GM06990 (cell line): Measurements from ENCODE around the gene ERFL.

ENCODE experiments used
- DNase-seq: peaks from one replicate; pipeline ENCODE4 v3.0.0-alpha.2; 2011; ENCODE audit not compliant: insufficient read length; ENCODE audit errors: extremely low read depth
- H3K27me3 ChIP-seq: replicated peaks from 2 replicates; pipeline ENCODE4 v1.6.0; 2011; ENCODE audit warnings: low read length; ENCODE audit not compliant: control insufficient read depth, insufficient read depth
- H3K36me3 ChIP-seq: 2 replicates; pipeline ENCODE4 v1.5.1; 2011; ENCODE audit warnings: low read length; ENCODE audit not compliant: control insufficient read depth, insufficient read depth
- H3K4me3 ChIP-seq: replicated peaks from 2 replicates; pipeline ENCODE4 v1.5.1; 2011; ENCODE audit warnings: low read depth, mild to moderate bottlenecking, control low read depth, low read length
- TF ChIP-seq, protein P1 (sequence below): IDR thresholded peaks from 2 replicates; pipeline ENCODE4 v1.5.1; 2011; ENCODE audit warnings: low read length, control low read depth, mild to moderate bottlenecking, inconsistent platforms; ENCODE audit not compliant: insufficient read depth, poor library complexity, severe bottlenecking

The ERFL gene

DNA sequence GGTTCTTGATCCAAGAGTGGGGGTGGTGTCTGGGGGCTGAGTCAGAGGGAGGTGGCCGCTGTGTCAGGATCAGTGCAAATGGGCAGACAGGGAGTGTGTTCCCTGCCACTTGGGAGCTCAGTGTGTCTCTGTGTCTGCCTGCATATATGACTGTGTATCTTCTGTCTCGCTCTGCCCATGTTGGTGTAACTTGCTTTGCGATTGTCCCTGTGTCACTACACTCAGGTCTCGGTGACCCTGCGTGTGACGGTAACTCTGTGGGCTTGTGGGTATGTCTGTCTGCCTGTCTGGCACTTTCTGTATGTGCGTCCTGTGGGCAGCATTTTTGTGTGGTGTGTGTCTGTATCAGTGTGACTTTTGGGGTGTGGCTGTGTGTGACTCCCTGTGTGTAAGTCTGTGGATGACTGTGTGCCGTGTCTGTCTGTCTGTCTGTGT lies 8.2 kb upstream of the ERFL start:
- Histone ChIP-seq H3K27me3 (no peaks in the 10 kb centered on the region; the same call in 1 of the 2 replicates), H3K4me3 (no peak overlapping the region), H3K36me3 (no peaks in the 10 kb centered on the region)
- TF ChIP-seq, protein P1, sequence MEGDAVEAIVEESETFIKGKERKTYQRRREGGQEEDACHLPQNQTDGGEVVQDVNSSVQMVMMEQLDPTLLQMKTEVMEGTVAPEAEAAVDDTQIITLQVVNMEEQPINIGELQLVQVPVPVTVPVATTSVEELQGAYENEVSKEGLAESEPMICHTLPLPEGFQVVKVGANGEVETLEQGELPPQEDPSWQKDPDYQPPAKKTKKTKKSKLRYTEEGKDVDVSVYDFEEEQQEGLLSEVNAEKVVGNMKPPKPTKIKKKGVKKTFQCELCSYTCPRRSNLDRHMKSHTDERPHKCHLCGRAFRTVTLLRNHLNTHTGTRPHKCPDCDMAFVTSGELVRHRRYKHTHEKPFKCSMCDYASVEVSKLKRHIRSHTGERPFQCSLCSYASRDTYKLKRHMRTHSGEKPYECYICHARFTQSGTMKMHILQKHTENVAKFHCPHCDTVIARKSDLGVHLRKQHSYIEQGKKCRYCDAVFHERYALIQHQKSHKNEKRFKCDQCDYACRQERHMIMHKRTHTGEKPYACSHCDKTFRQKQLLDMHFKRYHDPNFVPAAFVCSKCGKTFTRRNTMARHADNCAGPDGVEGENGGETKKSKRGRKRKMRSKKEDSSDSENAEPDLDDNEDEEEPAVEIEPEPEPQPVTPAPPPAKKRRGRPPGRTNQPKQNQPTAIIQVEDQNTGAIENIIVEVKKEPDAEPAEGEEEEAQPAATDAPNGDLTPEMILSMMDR, result no peak
- DNase-seq, result no peak

DNA sequence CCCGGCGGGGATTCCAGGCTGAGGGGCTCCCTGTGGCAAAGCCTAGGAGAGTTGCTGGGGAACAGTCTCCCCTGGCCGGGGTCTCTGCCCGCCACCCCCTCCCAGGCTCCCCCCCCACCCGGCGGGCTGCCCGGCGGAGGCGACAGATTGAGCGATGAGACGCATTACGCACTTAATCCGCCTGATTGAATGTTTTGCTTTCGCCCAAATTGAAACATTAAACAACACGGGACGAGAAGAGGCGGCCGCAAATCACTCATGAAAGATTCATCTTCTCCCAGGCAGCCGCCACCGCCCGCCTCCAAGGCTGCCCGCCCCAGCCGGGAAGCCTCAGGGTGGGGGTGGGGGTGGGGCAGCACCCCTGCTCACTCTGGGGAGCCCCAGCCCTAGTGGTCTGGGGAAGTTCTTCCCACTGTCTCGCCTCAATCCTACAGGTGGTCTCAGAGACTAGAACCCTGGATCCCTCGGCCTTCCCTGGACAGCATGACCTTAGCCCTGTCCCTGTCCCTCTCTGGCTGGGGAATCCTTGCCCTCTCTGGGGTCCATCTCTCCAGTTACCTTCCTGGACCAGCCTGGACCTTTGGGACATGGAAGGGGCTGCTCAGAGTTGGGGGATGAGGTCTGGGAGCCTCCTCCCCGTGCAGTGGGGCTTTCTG lies 7.6 kb upstream of the ERFL start:
- Histone ChIP-seq H3K4me3 (no peak overlapping the region), H3K27me3 (peaks cover under 1% of the 10 kb centered on the region; the same call in 1 of the 2 replicates), H3K36me3 (no peaks in the 10 kb centered on the region)
- DNase-seq, result no peak
- TF ChIP-seq, protein P1, result no peak

DNA sequence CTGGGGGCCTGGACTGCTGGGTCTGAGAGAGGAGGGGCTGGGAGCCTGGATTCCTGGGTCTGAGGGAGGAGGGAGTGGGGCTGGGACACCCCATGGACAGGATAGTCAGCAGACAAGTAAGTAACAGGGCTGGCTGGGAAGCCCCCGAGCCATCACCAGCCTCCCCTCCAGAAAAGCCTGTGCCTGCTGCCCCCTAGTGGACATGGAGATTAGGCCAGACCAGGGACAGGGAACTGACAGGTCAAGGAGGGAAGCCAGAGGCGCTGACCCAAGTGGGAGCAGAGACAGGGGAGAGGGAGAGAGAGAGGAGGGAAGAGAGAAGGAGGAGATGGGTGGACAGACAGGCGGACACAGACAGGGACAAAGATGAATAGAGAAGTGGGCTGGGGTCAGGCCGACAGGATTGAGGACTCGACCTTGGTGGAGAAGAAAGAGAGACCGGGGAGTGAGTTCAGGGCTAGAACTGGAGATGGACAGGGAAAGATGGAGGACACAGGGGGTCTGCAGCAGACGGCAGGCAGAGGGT lies 6.7 kb upstream of the ERFL start:
- peaks cover 4% of the 10 kb centered on the region for H3K27me3 ChIP-seq
- no peak for DNase-seq

DNA sequence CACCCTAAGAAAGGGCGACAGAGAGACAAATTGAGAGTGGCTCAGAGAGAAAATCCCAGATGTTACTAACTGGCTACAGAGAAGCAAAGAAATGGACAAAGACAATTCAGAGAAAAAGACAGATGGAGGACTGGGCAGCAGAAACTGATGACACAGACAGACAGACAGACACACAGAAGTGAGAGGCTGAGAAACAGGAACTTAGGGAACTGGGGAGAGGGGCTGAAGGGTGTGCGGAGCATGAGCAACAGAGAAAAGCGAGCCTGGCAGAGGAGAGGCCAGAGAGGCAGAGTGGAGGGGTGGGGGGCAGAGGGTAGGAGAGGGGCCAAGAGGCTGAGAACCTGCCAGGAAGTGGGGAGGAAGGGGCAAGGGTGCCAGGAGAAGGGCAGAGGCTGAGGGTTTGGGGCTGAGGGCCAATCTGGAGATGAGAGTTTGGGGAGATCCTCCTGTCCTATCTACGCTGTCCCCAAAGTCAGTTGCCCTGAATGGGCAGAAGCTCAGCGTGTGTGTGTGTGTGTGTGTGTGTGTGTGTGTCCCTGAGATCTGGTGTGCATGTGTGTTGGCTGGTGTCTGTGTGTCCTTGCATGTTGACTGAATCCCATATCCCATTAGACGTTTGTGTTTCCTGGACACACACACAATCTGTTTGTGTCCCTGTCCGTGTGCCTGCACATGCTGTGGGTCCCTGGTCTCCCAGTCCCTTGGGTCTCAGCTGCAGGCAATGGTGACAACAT lies 5.6 kb upstream of the ERFL start:
- Histone ChIP-seq H3K27me3 (peaks cover 7% of the 10 kb centered on the region), H3K4me3 (no peak overlapping the region), H3K36me3 (no peaks in the 10 kb centered on the region)
- TF ChIP-seq, protein P1, result no peak
- no peak for DNase-seq

More for the DNA sequence above, 6.7 kb upstream of the ERFL start:
- TF ChIP-seq, protein P1, result peak; percentile 92
- no peak overlapping the region for H3K4me3 ChIP-seq
- no peaks in the 10 kb centered on the region for H3K36me3 ChIP-seq

DNA sequence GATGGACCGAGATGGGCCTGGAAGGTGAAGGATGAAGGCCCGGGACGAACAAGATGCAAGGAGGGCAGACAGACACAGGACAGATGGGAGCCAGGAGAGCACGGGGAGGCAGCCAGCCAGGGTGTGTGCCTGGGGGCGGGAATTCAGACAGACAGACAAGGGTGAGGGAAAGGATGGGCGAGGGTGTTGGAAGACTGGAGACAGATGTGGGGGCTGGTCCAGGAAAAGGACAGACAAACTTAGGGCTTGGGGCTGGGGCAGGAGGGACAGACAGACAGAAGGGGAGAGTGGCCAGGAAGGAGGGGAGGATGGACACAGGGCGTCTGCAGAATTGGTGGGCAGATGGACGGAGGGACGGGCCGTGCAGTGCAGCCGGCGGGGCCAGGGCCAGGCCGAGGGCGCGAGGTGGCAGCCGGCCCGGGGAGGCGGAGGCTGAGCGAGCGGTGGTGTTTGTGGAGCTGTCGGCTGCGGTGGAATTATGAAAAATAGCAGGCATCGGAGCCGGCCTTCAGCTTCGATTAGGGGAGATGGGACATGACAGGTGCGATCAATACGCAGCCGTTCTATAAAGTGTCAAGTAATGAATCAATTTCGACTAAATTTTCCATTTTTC lies 4.6 kb upstream of the ERFL start:
- DNase-seq, result no peak
- H3K4me3 ChIP-seq, result no peak overlapping the region
- H3K36me3 ChIP-seq, result no peaks in the 10 kb centered on the region
- H3K27me3 ChIP-seq, result peaks cover 7% of the 10 kb centered on the region
- TF ChIP-seq, protein P1, result no peak
